GM20431 (cell line): ENCODE data around the gene CAND2.
"Not testable (repeated sequence)": the region's sequence is repeated elsewhere in the genome, so short reads cannot be mapped to it uniquely, and the experiment has no call there.

Experiments
- in situ Hi-C: fragments of 300-500 bp; cut with MseI, MboI; formaldehyde crosslinking; loops from one replicate; pipeline ENCODE4 v1.15.0; 2020; ENCODE audit warnings: low sequenced_read_pairs; ENCODE audit not compliant: unreplicated experiment

Gene CAND2

DNA sequence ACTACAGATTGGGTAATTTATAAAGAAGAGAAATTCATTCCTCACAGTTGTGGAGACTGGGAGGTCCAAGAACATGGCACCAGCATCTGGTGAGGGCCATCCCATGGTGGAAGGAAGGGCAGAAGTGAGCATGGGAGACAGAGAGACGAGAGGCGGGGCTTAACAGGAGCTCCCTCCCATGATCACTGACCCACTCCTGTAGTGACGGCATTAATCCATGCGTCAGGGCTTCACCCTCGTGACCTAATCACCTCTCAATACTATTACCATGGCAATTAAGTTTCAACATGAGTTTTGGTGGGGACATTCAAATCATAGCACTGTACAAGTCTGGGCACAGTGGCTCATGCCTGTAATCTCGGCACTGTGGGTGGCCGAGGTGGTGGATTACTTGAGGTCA is 27.8 kb downstream of the CAND2 start:
- in situ Hi-C loops = no loop called here

DNA sequence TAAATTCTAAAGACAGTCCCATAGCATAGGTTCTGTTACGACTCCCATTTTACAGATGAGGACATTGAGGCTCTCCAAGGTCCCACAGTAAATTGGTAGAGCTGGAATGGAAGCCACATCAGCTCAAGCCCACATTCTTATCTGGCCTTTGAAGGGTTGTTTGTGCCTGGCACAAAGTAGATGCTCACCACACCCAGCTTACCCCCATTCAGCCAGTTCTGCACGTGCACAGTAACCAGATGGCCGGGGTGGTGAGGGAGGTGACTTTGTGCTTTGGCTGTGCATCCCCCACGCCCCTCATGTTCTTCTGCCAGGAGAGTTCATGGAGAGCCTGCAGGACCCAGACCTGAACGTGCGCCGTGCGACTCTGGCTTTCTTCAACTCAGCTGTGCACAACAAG is 28.7 kb downstream of the CAND2 start:
- in situ Hi-C loops = no loop called here

DNA sequence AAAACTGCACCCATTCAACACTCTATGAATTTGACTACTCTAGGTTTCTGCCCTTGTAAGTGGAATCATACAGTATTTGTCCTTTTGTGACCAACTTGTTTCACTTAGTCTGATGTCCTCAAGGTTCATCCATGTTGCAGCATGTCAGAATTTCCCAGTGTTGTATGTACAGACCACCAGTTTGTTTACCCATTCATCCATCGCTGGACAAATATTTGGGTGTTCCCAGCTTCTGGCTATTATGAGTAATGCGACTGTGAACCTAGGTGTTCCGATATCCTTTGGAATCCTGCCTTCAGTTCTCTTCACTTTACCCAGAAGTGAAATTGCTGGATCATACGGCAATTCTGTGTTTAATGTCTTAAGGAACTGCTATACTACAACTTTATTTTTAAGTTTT is 32.3 kb downstream of the CAND2 start:
- in situ Hi-C loops = no loop called here

GRCh38 chr3:12829404-12829803 is 32.9 kb downstream of the CAND2 start:
- in situ Hi-C loops = no loop called here

DNA sequence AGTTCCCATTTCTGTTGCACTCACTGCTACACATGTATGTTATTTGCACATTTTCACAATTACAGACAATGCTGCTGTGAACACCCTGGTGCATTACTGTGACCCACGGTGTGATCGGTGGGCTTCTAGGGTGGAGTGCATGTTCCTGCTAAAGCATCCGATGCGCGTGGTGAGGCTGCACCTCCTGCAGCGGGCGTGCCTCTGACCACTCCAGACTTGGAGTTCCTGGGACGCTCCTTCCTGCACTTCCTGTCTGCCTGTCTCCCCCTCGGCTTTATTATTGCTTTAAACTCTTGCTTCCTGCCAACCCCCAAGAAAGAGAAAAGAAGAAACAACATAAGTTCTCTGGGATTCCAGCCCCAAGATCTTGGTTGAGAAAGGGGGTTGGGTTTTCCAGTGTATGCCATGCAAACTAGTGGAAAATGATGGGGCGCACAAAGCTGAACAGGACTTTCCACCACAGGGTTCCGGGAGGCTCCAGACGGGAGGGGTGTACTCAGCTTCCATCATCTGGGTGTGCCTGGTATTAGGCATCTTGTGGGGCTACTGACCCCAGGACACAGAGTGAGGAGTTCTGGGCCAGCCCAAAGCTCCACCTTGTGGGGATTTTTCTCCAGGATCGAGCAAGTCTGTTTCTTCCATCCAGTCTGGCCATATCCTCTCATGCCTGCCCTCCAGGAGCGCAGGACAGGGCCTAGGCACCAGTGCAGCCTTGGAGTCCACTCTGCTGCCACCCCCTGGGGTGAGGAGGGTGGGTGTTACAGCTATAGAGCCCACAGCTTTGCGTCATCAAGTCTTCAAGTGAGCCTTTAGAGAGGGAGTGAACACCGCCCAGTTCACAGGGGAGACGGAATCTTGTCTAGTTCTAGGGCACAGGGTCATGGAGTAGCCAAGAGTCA is 33.7 kb downstream of the CAND2 start:
- in situ Hi-C loops = no loop called here

GRCh38 chr3:12830785-12831156 is 34.3 kb downstream of the CAND2 start:
- in situ Hi-C loops = no loop called here

DNA sequence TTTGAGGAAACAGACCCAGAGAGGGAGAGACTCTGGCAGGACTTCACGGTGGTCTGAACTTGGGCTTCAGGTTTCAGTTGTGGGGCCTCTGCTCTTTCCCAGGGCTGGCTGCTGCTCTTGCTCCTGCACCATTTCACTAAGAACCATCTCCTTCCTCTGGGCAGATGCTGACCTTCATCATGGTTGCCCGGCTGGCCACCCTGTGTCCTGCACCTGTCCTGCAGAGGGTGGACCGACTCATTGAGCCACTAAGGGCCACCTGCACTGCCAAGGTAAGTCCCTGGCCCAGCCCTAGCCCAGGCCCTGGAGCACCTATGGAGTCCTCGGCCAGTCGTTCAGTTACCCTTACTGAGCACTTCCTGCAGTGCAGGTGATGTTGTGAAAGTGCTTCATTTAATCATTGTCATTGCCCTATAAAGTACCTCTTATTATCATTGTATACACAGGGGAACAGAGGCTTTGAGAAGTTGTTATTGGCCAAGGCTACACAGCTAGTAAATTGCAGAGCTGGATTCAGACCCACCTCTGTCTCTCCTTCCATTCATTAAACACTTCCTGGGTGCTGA is 34.9 kb downstream of the CAND2 start:
- in situ Hi-C loops = no loop called here

GRCh38 chr3:12832350-12833221 is 36.1 kb downstream of the CAND2 start:
- in situ Hi-C loops = no loop called here

GRCh38 chr3:12833222-12834161 is 37.0 kb downstream of the CAND2 start:
- in situ Hi-C loops = no loop called here

- in situ Hi-C loops = no loop called here
Observed at GRCh38 chr3:12835052-12835665, 38.7 kb downstream of the CAND2 start.

- in situ Hi-C loops = no loop called here
Observed at GRCh38 chr3:12837295-12837986, 41.0 kb downstream of the CAND2 start.

- in situ Hi-C loops = no loop called here
Observed at GRCh38 chr3:12838179-12838965, 41.9 kb downstream of the CAND2 start.

DNA sequence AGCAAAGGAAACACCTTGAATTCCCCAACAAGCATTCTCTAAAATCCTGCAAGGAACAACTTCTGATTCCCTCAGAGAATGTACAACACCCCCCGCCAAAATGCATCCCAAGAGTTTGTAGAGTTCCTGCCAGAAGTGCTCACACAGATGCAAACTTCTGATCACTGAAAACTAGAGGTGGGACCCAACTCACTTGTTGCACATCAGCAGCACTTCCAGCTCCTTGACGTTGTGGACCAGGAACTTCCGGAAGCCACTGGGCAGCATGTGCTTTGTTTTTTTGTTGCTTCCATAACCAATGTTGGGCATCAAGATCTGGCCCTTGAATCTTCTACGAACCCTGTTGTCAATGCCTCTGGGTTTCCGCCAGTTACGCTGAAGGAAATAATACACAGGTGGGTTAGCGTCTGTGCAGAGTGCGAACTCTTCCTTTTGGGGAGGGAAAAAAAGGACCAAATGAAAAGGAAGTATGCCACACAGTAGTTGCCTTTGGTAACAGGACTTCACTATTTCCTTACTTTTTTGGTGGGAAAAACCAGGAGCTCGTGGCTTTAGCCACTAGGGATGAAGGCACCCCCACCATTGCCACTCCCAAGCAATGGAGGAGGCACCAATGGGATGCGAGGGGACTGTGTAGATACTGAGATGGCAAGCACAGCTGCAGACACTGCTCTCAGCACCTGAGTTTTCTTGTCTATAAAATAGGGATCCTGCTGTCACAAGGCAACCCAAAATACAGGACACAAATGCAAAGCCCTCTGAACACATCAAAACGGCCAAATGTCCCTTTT is 42.9 kb downstream of the CAND2 start:
- in situ Hi-C loops = no loop called here

- in situ Hi-C loops = not testable (repeated sequence)
Observed at GRCh38 chr3:12840148-12840547, 43.7 kb downstream of the CAND2 start.

DNA sequence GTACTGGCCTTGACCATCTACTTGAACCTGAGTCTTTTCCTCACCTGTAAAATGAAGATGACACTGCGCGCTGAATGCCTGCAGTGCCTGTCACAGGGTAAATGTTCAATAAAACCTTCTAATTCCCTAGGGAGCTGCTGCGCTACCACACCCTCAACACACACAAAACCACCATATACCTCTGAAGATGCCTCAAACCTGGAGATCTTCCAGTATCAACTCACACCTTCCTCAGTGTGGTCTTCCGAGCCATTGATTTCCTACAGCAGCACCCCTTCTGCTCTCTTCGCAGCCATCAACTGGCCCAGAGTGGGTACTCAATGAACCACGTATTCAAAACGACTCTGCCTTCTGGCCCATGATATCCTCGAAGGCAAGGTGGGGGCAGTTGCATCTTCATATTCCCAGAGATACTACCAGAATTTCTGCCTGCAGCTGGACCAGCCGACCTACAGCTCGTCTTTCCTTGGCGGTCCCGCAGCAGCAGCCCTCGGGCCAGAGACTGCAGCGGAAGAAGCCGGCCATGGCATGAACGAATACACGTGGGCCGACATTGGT is 44.2 kb downstream of the CAND2 start:
- in situ Hi-C loops = no loop called here

- in situ Hi-C loops = no loop called here
Observed at GRCh38 chr3:12841149-12841969, 44.9 kb downstream of the CAND2 start, which contains the start of gene RPL32. RPL32 (minus strand) TSS chr3:12841565; CDS start chr3:12840237, 1,328 bp downstream.
